WERI-Rb-1 (cell line): ENCODE measurements around the gene GPC3.

Source experiments
- DNase-seq: peaks from one replicate; pipeline ENCODE4 v3.0.0-alpha.2; 2020
- H3K27ac ChIP-seq: fragments of 250-450 bp; sonication (Bioruptor Pico); 2 replicates; pipeline ENCODE4 v1.5.1; 2020; ENCODE audit warnings: mild to moderate bottlenecking, moderate library complexity
- H3K27me3 ChIP-seq: fragments of 250-450 bp; sonication (Bioruptor Pico); 2 replicates; pipeline ENCODE4 v1.5.1; 2021; ENCODE audit warnings: mild to moderate bottlenecking, low read depth, moderate library complexity; ENCODE audit not compliant: insufficient read depth, severe bottlenecking
- H3K36me3 ChIP-seq: fragments of 250-450 bp; sonication (Bioruptor Pico); 2 replicates; pipeline ENCODE4 v1.5.1; 2020; ENCODE audit warnings: mild to moderate bottlenecking, moderate library complexity
- H3K4me3 ChIP-seq: 2 replicates; pipeline ENCODE4 v1.5.1; 2011; ENCODE audit warnings: low read depth, mild to moderate bottlenecking, control low read depth, low read length
- H3K9me3 ChIP-seq: fragments of 250-450 bp; sonication (Bioruptor Pico); 2 replicates; pipeline ENCODE4 v1.5.1; 2021; ENCODE audit warnings: mild to moderate bottlenecking, moderate library complexity; ENCODE audit not compliant: severe bottlenecking
- TF ChIP-seq, protein P1 (sequence below): IDR thresholded peaks from 2 replicates; pipeline ENCODE4 v1.5.1; 2011; ENCODE audit warnings: low read depth, mild to moderate bottlenecking, control low read depth, inconsistent platforms, low read length

Gene GPC3

DNA sequence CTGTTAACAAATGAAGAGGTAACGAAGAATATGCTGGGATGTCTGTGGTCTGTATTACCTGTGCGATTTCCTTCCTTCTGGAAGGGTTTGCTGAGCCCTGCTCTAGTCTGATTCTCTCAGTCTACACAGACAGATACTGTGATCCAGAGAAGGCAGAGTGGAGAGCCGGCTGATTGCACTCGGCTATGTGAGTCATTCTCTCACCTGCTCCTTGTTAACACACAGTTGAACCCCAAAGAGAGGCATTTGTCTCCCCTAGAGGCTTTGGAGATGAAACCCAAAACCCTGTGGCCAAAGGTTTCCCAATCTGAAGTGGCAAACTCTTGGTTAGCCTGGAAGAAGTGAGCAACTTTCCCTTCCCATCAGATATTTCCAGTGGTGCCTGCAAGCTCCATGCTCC is 492.0 kb downstream of the GPC3 start:
- no peak overlapping the region for H3K4me3 ChIP-seq
- TF ChIP-seq, protein P1, sequence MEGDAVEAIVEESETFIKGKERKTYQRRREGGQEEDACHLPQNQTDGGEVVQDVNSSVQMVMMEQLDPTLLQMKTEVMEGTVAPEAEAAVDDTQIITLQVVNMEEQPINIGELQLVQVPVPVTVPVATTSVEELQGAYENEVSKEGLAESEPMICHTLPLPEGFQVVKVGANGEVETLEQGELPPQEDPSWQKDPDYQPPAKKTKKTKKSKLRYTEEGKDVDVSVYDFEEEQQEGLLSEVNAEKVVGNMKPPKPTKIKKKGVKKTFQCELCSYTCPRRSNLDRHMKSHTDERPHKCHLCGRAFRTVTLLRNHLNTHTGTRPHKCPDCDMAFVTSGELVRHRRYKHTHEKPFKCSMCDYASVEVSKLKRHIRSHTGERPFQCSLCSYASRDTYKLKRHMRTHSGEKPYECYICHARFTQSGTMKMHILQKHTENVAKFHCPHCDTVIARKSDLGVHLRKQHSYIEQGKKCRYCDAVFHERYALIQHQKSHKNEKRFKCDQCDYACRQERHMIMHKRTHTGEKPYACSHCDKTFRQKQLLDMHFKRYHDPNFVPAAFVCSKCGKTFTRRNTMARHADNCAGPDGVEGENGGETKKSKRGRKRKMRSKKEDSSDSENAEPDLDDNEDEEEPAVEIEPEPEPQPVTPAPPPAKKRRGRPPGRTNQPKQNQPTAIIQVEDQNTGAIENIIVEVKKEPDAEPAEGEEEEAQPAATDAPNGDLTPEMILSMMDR: no peak
- H3K27me3 ChIP-seq: peaks cover 68% of the 10 kb centered on the region

DNA sequence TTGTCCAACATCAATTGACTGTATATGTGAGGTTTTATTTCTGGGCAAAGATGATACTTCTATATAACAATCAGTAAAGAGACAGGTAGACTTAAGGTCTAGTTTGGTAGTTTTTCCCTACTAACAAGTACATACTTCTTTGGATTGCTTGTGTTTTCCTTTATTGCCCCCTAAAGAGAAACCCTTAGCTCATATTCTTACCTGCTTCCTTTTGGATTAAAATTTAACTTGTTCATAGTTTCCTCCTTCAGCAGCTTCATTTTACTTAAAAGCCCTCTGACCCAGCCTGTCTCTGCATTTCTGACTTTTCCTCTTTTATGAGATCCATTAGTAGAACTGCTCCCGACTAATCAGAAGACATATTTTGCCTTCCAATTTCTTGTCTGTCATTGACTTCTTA is 494.4 kb downstream of the GPC3 start:
- DNase-seq: no peak
- Histone ChIP-seq H3K27ac (no peak overlapping the region), H3K9me3 (no peaks in the 10 kb centered on the region), H3K4me3 (no peak overlapping the region), H3K27me3 (peaks cover 61% of the 10 kb centered on the region), H3K36me3 (no peaks in the 10 kb centered on the region)
- TF ChIP-seq, protein P1: no peak

More for the DNA sequence above, 492.0 kb downstream of the GPC3 start:
- Histone ChIP-seq H3K36me3 (no peaks in the 10 kb centered on the region), H3K27ac (no peak overlapping the region), H3K9me3 (no peaks in the 10 kb centered on the region)
- no peak for DNase-seq
